NCI-H2227 treated with DMSO at 0.1 percent for 48 hours (cell line): ENCODE measurements around the gene IPO4.

Experiments
- DNase-seq: peaks from one replicate; lab custom pipeline; 2025; lab: John Stamatoyannopoulos, UW

Gene IPO4

DNA sequence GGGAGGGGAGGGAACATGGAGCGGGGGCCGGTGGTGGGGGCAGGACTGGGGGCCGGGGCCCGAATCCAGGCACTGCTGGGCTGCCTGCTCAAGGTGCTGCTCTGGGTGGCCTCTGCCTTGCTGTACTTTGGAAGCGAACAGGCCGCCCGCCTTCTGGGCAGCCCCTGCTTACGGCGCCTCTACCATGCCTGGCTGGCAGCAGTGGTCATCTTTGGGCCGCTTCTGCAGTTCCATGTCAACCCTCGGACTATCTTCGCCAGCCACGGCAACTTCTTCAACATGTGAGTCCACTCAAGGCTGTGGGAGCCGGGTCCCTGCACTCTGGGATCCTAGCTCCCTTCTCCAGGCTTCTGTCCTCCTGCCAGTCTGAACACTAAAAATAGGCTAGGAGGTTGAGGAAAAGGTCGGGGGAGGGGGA, 57.1 kb downstream of the IPO4 start:
- DNase-seq: no peak

GRCh38 chr14:24130717-24131548, 57.7 kb downstream of the IPO4 start:
- DNase-seq: no peak

GRCh38 chr14:24130380-24130716, 58.3 kb downstream of the IPO4 start, which contains the start of gene FITM1:
FITM1 (plus strand) TSS chr14:24130659; CDS start chr14:24131564, 905 bp downstream.
- DNase-seq: no peak
